ENCODE data around the gene CCN5. TPM values are rescaled to one million over a fixed set of nuclear protein-coding genes. Genes with fewer than 3 reads are reported as not detected.
A peak's percentile ranks its signal among the peaks of the same experiment; 100 is the strongest.
"Not testable (repeated sequence)": the region's sequence is repeated elsewhere in the genome, so short reads cannot be mapped to it uniquely, and the experiment has no call there.

Gene CCN5, protein sequence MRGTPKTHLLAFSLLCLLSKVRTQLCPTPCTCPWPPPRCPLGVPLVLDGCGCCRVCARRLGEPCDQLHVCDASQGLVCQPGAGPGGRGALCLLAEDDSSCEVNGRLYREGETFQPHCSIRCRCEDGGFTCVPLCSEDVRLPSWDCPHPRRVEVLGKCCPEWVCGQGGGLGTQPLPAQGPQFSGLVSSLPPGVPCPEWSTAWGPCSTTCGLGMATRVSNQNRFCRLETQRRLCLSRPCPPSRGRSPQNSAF
- total RNA-seq (2014; rRNA removed): 0.26 TPM in 1 of 2 replicates, not detected in the other
- Bru-seq, nascent RNA: percentile 14 among the genes with signal in this experiment
- BruChase-seq, experiment 1, labeled RNA remaining after a 6-hour chase: percentile 9 among the genes with signal in this experiment
- BruChase-seq, experiment 2, labeled RNA remaining after a 2-hour chase: percentile 12 among the genes with signal in this experiment
- long read RNA-seq, partial matches to known transcripts: 0 of 1 reads
- long read RNA-seq, other reads (novel, unspliced or antisense): 0 of 1 reads

DNA sequence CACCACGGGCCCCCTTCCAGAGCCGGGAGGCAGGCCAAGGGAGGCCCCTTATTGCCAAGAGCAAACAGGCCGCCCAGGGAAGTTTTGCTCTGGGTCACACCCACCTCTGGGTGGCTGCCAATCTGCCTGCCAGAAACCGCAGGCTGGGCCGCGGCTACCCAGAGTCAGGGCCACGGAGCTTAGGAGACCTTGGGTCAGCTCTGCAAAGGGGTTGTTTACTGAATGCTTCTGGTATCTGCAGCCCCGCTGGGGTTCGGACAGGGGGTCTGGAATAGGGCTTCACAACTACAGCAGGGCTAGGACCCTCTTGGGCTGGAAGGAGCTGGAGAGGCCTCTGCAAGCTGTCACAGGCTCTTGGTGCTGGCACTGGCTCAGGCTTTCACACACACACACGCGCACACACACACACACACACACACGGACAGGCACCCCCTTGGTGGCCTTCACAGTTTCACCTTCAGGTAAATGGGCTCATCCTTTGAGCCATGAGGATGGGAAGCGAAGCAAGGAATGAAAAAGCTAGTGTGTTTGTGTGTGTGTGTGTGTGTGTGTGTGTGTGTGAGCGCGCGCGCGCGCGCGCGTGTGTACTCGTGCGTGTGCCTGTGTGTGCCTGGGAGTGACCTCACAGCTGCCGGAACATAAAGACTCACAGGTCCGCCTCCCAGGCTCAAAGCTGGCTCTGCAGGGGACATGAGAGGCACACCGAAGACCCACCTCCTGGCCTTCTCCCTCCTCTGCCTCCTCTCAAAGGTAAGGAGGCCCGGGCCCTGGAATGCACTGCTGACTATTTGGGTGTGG, at the start of gene CCN5:
CCN5 (plus strand) TSS at position 669 of the 798 bp plus-strand sequence; CDS start at position 691, 22 bp downstream.
- intact Hi-C loops (cut with micrococcal nuclease): loop anchor here (2.0 kb wide), 1 partner anchor 14 kb away; no protein-coding TSS in a partner anchor
- Histone ChIP-seq H3K4me3 (ENCODE audit: low read length) (no peak within 1 kb of the TSS), H3K27ac (ENCODE audit: low read length) (no peak within 1 kb of the TSS), H2AFZ (ENCODE audit: low read length) (0 out of 2 replicates have a peak within 1 kb of the TSS, but pooled peaks have one; percentile 8), H3F3A (ENCODE audit: low read length, unreplicated experiment) (no peaks in the 10 kb centered on the region), H3K4me2 (ENCODE audit: low read length) (peak within 1 kb of the TSS; percentile 66), H3K36me3 (ENCODE audit: low read depth, low read length) (no peaks in the 10 kb centered on the region), H3K9me3 (ENCODE audit: low read length) (no peaks in the 10 kb centered on the region), H3K4me1 (ENCODE audit: insufficient read depth, low read length) (peaks cover 16% of the 10 kb centered on the region), H3K9ac (ENCODE audit: low read length) (no peak within 1 kb of the TSS), H3K9me2 (replicated peaks; ENCODE audit: low read length) (no peaks in the 10 kb centered on the region), H3K27me3 (ENCODE audit: low read length) (no peaks in the 10 kb centered on the region), H3K79me2 (ENCODE audit: low read length) (no peaks in the 10 kb centered on the region), H4K20me1 (ENCODE audit: low read length) (no peaks in the 10 kb centered on the region)
- no TSS peak for BruUV-seq (replicated peaks)
- no peak for TF ChIP-seq EZH2phosphoT487 (IDR thresholded peaks at IDR 0.05; ENCODE audit: borderline replicate concordance, low read length)
- no peak for TF ChIP-seq EZH2 (IDR thresholded peaks at IDR 0.05; ENCODE audit: low read length, unreplicated experiment)
- TF ChIP-seq, protein P1, sequence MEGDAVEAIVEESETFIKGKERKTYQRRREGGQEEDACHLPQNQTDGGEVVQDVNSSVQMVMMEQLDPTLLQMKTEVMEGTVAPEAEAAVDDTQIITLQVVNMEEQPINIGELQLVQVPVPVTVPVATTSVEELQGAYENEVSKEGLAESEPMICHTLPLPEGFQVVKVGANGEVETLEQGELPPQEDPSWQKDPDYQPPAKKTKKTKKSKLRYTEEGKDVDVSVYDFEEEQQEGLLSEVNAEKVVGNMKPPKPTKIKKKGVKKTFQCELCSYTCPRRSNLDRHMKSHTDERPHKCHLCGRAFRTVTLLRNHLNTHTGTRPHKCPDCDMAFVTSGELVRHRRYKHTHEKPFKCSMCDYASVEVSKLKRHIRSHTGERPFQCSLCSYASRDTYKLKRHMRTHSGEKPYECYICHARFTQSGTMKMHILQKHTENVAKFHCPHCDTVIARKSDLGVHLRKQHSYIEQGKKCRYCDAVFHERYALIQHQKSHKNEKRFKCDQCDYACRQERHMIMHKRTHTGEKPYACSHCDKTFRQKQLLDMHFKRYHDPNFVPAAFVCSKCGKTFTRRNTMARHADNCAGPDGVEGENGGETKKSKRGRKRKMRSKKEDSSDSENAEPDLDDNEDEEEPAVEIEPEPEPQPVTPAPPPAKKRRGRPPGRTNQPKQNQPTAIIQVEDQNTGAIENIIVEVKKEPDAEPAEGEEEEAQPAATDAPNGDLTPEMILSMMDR (conservative IDR thresholded peaks at IDR 0.05; ENCODE audit: low read depth, low read length): no peak
- POLR2A ChIA-PET (ENCODE audit: unreplicated experiment): interaction anchor here (1.1 kb wide), 1 partner anchor 14 kb away, joined by 3 read pairs; no protein-coding TSS in a partner anchor
- DNase-seq (peak; percentile 89), ATAC-seq (peak; percentile 93)
- CTCF ChIA-PET: no interaction called here

DNA sequence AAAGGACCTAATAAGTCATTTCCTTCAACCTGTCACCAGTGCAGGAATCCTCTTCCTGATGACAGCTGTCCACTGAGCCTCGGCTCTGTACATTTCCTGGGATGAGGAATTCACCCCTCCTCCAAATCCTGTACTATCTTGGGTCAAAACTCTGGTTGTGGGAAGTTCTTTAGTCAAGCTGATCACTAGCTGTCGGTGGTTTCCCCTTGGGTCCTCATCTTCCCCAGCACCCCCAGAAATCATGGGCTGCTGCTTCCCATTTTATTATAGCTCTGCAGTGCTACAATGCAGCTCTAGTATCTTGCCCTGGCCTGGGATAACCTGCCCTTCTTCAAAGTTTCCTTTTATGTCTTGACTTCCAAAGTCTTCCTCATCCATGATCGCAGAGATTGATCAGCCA, 49.1 kb upstream of the CCN5 start:
- Histone ChIP-seq H3F3A (ENCODE audit: low read length, unreplicated experiment) (no peaks in the 10 kb centered on the region), H3K9me2 (replicated peaks; ENCODE audit: low read length) (no peaks in the 10 kb centered on the region), H2AFZ (ENCODE audit: low read length) (no peak overlapping the region), H3K27ac (ENCODE audit: low read length) (no peak overlapping the region), H3K27me3 (ENCODE audit: low read length) (0 out of 2 replicates have a peak, but pooled peaks cover 9% of the 10 kb centered on the region), H3K9ac (ENCODE audit: low read length) (no peak overlapping the region), H3K4me1 (ENCODE audit: insufficient read depth, low read length) (no peaks in the 10 kb centered on the region), H3K4me3 (ENCODE audit: low read length) (no peak overlapping the region), H4K20me1 (ENCODE audit: low read length) (no peaks in the 10 kb centered on the region), H3K4me2 (ENCODE audit: low read length) (no peak overlapping the region), H3K36me3 (ENCODE audit: low read depth, low read length) (no peaks in the 10 kb centered on the region), H3K79me2 (ENCODE audit: low read length) (no peaks in the 10 kb centered on the region), H3K9me3 (ENCODE audit: low read length) (no peaks in the 10 kb centered on the region)
- intact Hi-C loops (cut with micrococcal nuclease): no loop called here
- no TSS peak for BruUV-seq (replicated peaks)
- TF ChIP-seq, protein P1 (conservative IDR thresholded peaks at IDR 0.05; ENCODE audit: low read depth, low read length): no peak
- TF ChIP-seq EZH2 (IDR thresholded peaks at IDR 0.05; ENCODE audit: low read length, unreplicated experiment) (no peak), EZH2phosphoT487 (IDR thresholded peaks at IDR 0.05; ENCODE audit: borderline replicate concordance, low read length) (no peak)
- DNase-seq (no peak), ATAC-seq (no peak)
- ChIA-PET POLR2A (ENCODE audit: unreplicated experiment) (interaction anchor here (0.6 kb wide), 1 partner anchor 500 kb away, joined by 4 read pairs; no protein-coding TSS in a partner anchor), CTCF (no interaction called here)

DNA sequence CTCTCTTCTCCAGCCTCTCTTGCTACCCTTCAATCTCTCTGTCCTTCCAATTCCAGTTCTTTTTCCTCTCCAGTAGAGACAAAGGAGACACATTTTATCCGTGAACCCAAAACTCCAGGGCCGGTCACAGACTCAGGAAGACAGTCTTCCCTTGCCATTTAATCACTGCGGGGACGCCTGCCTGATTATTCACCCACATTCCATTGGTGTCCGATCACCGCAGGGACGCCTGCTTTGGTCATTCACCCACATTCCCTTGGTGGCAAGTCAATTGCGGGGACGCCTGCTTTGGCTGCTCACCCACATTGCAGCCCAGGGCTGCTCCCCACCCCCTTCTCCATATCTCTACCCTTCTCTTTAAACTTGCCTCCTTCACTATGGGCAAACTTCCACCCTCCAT, 44.3 kb upstream of the CCN5 start:
- ATAC-seq; H3K9ac ChIP-seq (ENCODE audit: low read length); H3K27ac ChIP-seq (ENCODE audit: low read length); H3K4me3 ChIP-seq (ENCODE audit: low read length); H3K9me2 ChIP-seq (replicated peaks; ENCODE audit: low read length); H3K4me2 ChIP-seq (ENCODE audit: low read length); H3K36me3 ChIP-seq (ENCODE audit: low read depth, low read length); BruUV-seq (replicated peaks); H2AFZ ChIP-seq (ENCODE audit: low read length); POLR2A ChIA-PET (ENCODE audit: unreplicated experiment); H3K27me3 ChIP-seq (ENCODE audit: low read length); H3K79me2 ChIP-seq (ENCODE audit: low read length); H3F3A ChIP-seq (ENCODE audit: low read length, unreplicated experiment); intact Hi-C loops (cut with micrococcal nuclease); H3K9me3 ChIP-seq (ENCODE audit: low read length); H4K20me1 ChIP-seq (ENCODE audit: low read length); CTCF ChIA-PET; H3K4me1 ChIP-seq (ENCODE audit: insufficient read depth, low read length): not testable (repeated sequence)
- peak; percentile 33 for DNase-seq

DNA sequence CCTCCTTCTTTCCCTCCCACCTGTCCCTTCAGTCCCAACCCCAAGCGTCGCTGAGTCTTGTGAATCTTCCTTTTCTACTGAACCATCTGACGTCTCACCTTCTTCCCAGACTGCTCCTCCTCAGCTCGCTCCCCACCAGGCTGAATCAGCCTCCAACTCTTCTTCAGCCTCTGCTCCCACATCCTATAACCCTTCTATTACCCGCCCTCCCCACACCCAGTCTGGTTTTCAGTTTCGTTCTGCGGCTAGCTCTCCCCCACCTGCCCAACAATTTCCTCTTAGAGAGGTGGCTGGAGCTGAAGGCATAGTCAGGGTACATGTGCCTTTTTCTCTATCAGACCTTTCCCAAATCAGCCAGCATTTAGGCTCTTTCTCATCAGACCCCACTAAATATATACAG, 43.6 kb upstream of the CCN5 start:
- H3K4me2 ChIP-seq (ENCODE audit: low read length); H3K79me2 ChIP-seq (ENCODE audit: low read length); H3K4me1 ChIP-seq (ENCODE audit: insufficient read depth, low read length); H3F3A ChIP-seq (ENCODE audit: low read length, unreplicated experiment); H4K20me1 ChIP-seq (ENCODE audit: low read length); H3K27me3 ChIP-seq (ENCODE audit: low read length); H3K9me2 ChIP-seq (replicated peaks; ENCODE audit: low read length); DNase-seq; H2AFZ ChIP-seq (ENCODE audit: low read length); H3K9ac ChIP-seq (ENCODE audit: low read length); H3K4me3 ChIP-seq (ENCODE audit: low read length); H3K36me3 ChIP-seq (ENCODE audit: low read depth, low read length); BruUV-seq (replicated peaks); H3K9me3 ChIP-seq (ENCODE audit: low read length); ATAC-seq; intact Hi-C loops (cut with micrococcal nuclease); CTCF ChIA-PET; POLR2A ChIA-PET (ENCODE audit: unreplicated experiment); H3K27ac ChIP-seq (ENCODE audit: low read length): not testable (repeated sequence)
